HL-60/S4 (cell line): Measurements from ENCODE around the gene CRHR2.

Experiments
- in situ Hi-C: fragments of 300-500 bp; cut with MboI; formaldehyde crosslinking; loops from 2 replicates; pipeline ENCODE4 v1.14.3; 2022; ENCODE audit warnings: low sequenced_read_pairs

CRHR2 gene

DNA sequence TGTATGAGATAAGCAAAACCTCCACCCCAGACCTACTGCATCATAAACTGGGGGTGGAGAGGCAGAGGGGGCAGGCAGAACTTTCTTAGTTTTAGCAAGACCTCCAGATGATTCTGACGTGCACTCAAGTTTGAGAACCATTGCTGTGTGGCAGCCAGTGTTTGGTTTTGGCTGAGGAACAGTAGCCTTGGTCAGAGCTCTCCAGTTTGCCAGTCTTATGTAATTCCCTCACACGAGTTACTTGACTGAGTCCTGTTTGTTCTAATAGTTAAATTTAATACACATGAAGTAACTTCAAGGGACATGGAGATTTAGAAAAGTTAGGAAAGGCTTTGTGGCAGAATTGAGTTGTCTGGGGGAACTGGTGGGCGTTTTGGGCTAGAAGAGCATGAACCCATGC is 49.0 kb downstream of the CRHR2 start:
- in situ Hi-C loops = no loop called here

DNA sequence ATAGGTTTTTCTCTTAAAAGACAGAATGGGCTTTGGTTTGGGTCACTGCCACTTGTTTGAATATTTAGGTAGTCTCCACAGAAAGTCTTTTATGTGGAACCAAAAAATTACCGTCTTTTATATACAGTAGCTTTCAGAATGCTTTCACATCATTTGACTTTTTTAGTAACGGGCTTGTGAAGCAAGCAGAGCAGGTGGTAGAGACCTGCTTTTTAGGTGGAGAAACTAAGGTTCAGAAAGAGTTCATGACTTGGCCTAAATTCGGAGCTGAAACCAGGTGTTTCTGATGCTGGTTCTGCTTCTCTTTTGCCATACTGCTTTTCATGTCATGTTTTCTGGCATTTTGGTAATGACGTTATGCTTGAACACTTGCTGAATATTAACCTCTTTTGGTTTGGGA is 51.3 kb downstream of the CRHR2 start:
- in situ Hi-C loops = no loop called here

GRCh38 chr7:30627026-30627425 is 55.2 kb downstream of the CRHR2 start:
- in situ Hi-C loops = no loop called here

DNA sequence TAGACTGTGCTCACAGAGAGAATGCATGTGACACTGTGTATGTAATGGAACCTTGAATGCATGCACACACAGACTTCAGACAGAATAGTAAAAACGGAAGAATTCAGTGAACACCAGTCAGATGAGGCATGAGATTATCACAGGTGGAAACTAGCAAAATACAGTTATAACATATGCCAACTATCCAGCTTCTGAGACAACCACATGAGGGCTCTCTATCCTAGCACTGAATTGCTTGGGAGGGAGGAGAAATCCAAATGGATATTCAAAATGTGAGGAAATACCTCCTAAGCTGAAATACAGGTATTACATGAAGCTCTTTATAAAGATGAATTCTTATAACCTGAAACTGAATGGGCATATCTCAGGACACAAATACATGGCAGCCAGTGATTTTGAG is 57.0 kb downstream of the CRHR2 start:
- in situ Hi-C loops = no loop called here

DNA sequence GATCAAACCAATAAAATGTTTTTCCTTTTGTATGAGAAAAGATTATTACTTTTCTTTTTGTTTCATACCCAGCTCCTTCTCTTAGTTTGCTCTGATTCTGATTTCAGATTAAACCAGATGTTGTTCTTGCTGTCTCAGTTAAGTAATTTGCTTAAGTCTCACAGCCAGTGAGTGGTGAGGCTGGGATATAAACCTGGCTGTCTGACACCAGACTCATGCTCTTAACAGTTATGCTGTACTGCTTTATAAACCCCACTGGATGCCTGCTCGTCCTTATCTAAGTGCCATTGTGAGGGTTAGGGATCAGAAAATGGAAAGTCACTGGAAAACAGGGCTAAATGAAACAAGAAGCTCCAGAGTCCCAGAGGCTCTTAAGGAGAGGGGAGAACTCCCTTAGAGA is 63.3 kb downstream of the CRHR2 start:
- in situ Hi-C loops = no loop called here

- in situ Hi-C loops = no loop called here
Observed at GRCh38 chr7:30618080-30618676, 64.1 kb downstream of the CRHR2 start.

GRCh38 chr7:30617359-30617758 is 64.9 kb downstream of the CRHR2 start:
- in situ Hi-C loops = no loop called here

DNA sequence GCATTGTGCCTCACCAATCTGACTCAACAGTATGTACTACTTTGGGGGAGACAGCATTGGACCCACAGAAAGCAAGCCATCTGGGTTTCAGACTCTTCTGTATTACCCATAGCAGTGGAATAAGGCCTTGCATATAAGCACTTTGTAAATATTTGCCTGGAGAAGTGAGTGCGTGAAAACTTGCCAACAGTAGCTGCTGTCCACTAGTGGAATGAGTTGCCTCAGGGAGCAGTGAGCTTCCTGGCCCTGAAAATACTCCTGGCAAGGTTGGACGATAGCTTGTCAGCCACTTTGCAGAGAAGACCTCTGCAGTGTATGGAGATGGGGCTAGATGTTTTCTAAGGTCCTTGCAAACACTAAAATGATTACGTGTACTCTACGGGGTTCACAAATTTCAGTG is 65.9 kb downstream of the CRHR2 start:
- in situ Hi-C loops = no loop called here

- in situ Hi-C loops = no loop called here
Observed at GRCh38 chr7:30613366-30614325, 68.6 kb downstream of the CRHR2 start.

DNA sequence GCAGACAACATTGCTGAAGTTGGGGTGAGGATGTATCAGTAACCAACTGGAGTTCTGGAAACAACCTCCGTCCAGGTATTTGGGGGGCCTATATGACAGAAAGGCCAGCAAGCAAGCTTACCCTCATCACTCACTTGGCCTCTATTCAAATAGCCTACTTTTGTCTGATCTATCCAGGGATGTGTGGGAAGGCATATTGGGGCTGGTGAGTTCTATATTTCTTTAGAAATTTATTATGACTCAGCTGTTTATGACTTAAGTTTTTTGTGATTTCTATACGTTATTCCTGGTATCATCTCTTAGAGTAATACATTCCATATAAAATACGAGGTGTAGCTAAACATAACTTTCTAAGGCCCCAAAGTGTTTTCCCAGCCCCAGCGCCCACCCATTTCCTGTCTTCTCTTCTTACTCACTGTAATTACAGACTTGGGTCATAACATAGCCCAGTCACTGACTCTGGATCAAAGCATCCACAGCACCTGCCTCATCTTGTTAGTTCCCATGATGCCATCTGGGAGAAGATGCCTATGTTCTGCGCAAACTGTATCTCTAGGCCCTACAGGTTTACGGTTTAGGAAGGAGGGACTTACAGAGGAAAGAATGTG is 69.5 kb downstream of the CRHR2 start:
- in situ Hi-C loops = no loop called here

- in situ Hi-C loops = no loop called here
Observed at GRCh38 chr7:30605832-30606231, 76.4 kb downstream of the CRHR2 start.

DNA sequence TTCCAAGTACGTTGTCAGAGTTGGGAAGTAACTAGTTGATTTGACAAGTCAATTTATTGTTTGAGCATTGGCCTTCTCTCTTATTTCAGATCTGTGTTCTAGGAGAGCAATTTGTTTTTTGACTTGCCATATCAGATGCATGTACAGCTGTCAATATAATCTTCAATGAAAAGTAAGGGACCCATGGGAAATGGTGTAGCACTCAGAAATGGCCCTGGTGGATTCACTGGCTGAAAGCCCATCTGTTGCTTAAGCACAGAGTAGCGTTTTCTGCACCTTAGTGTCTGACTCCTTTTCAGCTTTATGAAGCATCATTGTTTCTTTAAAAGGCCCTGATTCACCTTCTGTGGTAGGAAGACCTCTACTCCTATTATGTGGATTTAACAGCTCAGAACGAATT is 77.4 kb downstream of the CRHR2 start:
- in situ Hi-C loops = no loop called here
